Lower leg skin (tissue), 3 donors: ENCODE results near the gene SHROOM3.

Experiments used
- POLR2A ChIP-seq, 2 donors: fragments of 450-650 bp; IDR thresholded peaks; one replicate each; pipeline ENCODE4 v1.6.1; 2016 to 2017; ENCODE audit warnings: antibody characterized with exemption in 2 of 2, mild to moderate bottlenecking in 1 of 2, moderate library complexity in 1 of 2
- TF ChIP-seq, protein P1 (sequence below), 3 donors: fragments of 450-650 bp; IDR thresholded peaks; one replicate each; pipeline ENCODE4 v1.5.1; 2016; ENCODE audit warnings: antibody characterized with exemption in 3 of 3, mild to moderate bottlenecking in 3 of 3, moderate library complexity in 2 of 3

DNA sequence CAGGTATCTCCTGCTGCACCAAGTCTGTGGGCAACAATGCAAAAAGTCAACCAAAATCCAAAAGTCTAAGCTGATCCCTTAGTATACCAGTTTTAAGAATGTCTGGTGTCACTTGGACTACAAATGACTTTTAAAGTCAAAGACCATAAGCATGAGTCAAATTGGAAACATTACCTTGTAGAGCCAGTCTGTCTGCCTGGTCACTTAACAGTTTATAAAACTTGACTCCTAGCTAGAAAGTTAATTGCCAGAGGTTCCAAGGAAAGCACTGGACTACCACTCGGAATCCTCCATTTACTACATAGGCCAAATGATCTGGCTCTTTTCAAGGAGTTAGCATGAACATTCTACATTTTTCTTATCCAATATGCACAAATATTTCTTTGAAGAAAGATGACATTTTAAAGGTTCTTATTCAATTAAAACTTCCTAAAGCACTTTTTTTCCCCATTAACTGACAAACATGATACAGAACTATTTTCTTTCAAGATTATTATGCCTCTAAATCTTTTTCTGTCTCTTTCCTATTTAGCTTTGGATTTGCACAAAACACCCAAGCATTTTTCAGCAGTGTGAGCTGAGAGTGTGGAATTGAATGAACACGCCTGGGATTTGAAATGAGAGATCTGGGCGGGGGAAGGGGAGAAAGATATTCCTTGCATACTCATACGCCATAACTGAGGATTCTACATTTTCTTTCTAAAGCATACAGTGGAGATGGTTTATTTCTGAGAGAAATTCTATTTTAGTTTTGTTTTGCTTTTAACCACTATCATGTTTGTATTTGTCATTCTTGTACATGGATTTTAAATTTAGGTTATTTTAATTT is 188.4 kb downstream of the SHROOM3 start:
- no peak for TF ChIP-seq POLR2A (IDR thresholded peaks at IDR 0.05)
- TF ChIP-seq, protein P1, sequence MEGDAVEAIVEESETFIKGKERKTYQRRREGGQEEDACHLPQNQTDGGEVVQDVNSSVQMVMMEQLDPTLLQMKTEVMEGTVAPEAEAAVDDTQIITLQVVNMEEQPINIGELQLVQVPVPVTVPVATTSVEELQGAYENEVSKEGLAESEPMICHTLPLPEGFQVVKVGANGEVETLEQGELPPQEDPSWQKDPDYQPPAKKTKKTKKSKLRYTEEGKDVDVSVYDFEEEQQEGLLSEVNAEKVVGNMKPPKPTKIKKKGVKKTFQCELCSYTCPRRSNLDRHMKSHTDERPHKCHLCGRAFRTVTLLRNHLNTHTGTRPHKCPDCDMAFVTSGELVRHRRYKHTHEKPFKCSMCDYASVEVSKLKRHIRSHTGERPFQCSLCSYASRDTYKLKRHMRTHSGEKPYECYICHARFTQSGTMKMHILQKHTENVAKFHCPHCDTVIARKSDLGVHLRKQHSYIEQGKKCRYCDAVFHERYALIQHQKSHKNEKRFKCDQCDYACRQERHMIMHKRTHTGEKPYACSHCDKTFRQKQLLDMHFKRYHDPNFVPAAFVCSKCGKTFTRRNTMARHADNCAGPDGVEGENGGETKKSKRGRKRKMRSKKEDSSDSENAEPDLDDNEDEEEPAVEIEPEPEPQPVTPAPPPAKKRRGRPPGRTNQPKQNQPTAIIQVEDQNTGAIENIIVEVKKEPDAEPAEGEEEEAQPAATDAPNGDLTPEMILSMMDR (IDR thresholded peaks at IDR 0.05): no peak
